NCI-H2227 (cell line): ENCODE data around the gene ADGRA1.

Experiments used
- DNase-seq: peaks from one replicate; lab custom pipeline; 2025; ENCODE audit not compliant: unreplicated experiment; lab: John Stamatoyannopoulos, UW

Gene ADGRA1

GRCh38 chr10:133056001-133056400, 31.7 kb upstream of the ADGRA1 start:
- no peak for DNase-seq

- no peak for DNase-seq
These were observed 31.0 kb upstream of the ADGRA1 start for GRCh38 chr10:133056651-133057178.

- no peak for DNase-seq
These were observed 29.2 kb upstream of the ADGRA1 start for GRCh38 chr10:133058331-133059092.

- DNase-seq, result no peak
These were observed 28.6 kb upstream of the ADGRA1 start for GRCh38 chr10:133059093-133059470.

GRCh38 chr10:133059571-133059970, 28.2 kb upstream of the ADGRA1 start:
- no peak for DNase-seq

GRCh38 chr10:133060022-133060421, 27.7 kb upstream of the ADGRA1 start:
- no peak for DNase-seq

- DNase-seq, result no peak
These were observed 27.3 kb upstream of the ADGRA1 start for GRCh38 chr10:133060466-133060865.

- DNase-seq, result no peak
These were observed 26.8 kb upstream of the ADGRA1 start for GRCh38 chr10:133060881-133061280.

- DNase-seq, result no peak
These were observed 26.3 kb upstream of the ADGRA1 start for GRCh38 chr10:133061296-133062038.

- DNase-seq, result no peak
These were observed 25.6 kb upstream of the ADGRA1 start for GRCh38 chr10:133062085-133062484.

- DNase-seq, result no peak
These were observed 25.1 kb upstream of the ADGRA1 start for GRCh38 chr10:133062635-133063034.

- DNase-seq, result no peak
These were observed 20.3 kb upstream of the ADGRA1 start for GRCh38 chr10:133067149-133068105.

- no peak for DNase-seq
These were observed 19.4 kb upstream of the ADGRA1 start for GRCh38 chr10:133068111-133069032.

- no peak for DNase-seq
These were observed 18.6 kb upstream of the ADGRA1 start for GRCh38 chr10:133069033-133069525.

- no peak for DNase-seq
These were observed 17.3 kb upstream of the ADGRA1 start for GRCh38 chr10:133070405-133070804.

GRCh38 chr10:133070810-133071209, 16.9 kb upstream of the ADGRA1 start:
- DNase-seq, result no peak

- DNase-seq, result no peak
These were observed 16.0 kb upstream of the ADGRA1 start for GRCh38 chr10:133071733-133072132.

GRCh38 chr10:133072196-133072595, 15.5 kb upstream of the ADGRA1 start:
- DNase-seq, result no peak

GRCh38 chr10:133072720-133073390, 14.9 kb upstream of the ADGRA1 start:
- no peak for DNase-seq
